Measurements from ENCODE around the gene SOX9. TPM values are rescaled to one million over a fixed set of nuclear protein-coding genes. Genes with fewer than 3 reads are reported as not detected.

The SOX9 gene
- total RNA-seq, 1 experiment from 2014 or later: 21.7 TPM

GRCh38 chr17:72144101-72144500 is 23.3 kb downstream of the SOX9 start:
- H3K9me3 ChIP-seq (ENCODE audit: insufficient read depth, low read depth): peaks cover 4% of the 10 kb centered on the region; the same call in 1 of the 2 replicates
- no peaks in the 10 kb centered on the region for H3K79me2 ChIP-seq (ENCODE audit: low read depth)
- no peak overlapping the region for H3K27ac ChIP-seq
- no peaks in the 10 kb centered on the region for H3K9me2 ChIP-seq (ENCODE audit: insufficient read depth)
- ChIA-PET CTCF (no interaction called here), POLR2A (ENCODE audit: unreplicated experiment) (no interaction called here)
- H3K36me3 ChIP-seq (ENCODE audit: low read depth): no peaks in the 10 kb centered on the region
- H3K4me3 ChIP-seq: no peak overlapping the region
- H2AFZ ChIP-seq: no peak overlapping the region
- BruUV-seq (replicated peaks): no TSS peak
- H3F3A ChIP-seq (ENCODE audit: insufficient read depth, low read depth): peaks cover 5% of the 10 kb centered on the region; the same call in 1 of the 2 replicates
- H3K4me2 ChIP-seq: no peak overlapping the region
- no peaks in the 10 kb centered on the region for H3K27me3 ChIP-seq (ENCODE audit: insufficient read depth, low read depth)
- H4K20me1 ChIP-seq (ENCODE audit: insufficient read depth): no peaks in the 10 kb centered on the region
- TF ChIP-seq EZH2 (IDR thresholded peaks at IDR 0.05; ENCODE audit: low read depth) (no peak), CTCF (conservative IDR thresholded peaks at IDR 0.05) (no peak)
- intact Hi-C loops (cut with micrococcal nuclease; ENCODE audit: unreplicated experiment): no loop called here
- peaks cover 7% of the 10 kb centered on the region for H3K4me1 ChIP-seq (replicated peaks; ENCODE audit: insufficient read depth)
- no peak for DNase-seq

- no peaks in the 10 kb centered on the region for H3K79me2 ChIP-seq (ENCODE audit: low read depth)
- intact Hi-C loops (cut with micrococcal nuclease; ENCODE audit: unreplicated experiment): no loop called here
- POLR2A ChIA-PET (ENCODE audit: unreplicated experiment): no interaction called here
- no peak overlapping the region for H2AFZ ChIP-seq
- no peak for TF ChIP-seq EZH2 (IDR thresholded peaks at IDR 0.05; ENCODE audit: low read depth)
- no peaks in the 10 kb centered on the region for H4K20me1 ChIP-seq (ENCODE audit: insufficient read depth)
- no TSS peak for BruUV-seq (replicated peaks)
- H3K9me3 ChIP-seq (ENCODE audit: insufficient read depth, low read depth): peaks cover 4% of the 10 kb centered on the region; the same call in 1 of the 2 replicates
- no peak for DNase-seq
- H3K4me1 ChIP-seq (replicated peaks; ENCODE audit: insufficient read depth): peaks cover 5% of the 10 kb centered on the region; the same call in 1 of the 2 replicates
- no peaks in the 10 kb centered on the region for H3K9me2 ChIP-seq (ENCODE audit: insufficient read depth)
- CTCF ChIA-PET: no interaction called here
- no peak overlapping the region for H3K27ac ChIP-seq
- H3K36me3 ChIP-seq (ENCODE audit: low read depth): no peaks in the 10 kb centered on the region
- no peak overlapping the region for H3K4me2 ChIP-seq
- H3F3A ChIP-seq (ENCODE audit: insufficient read depth, low read depth): no peaks in the 10 kb centered on the region
- no peak overlapping the region for H3K4me3 ChIP-seq
- H3K27me3 ChIP-seq (ENCODE audit: insufficient read depth, low read depth): no peaks in the 10 kb centered on the region
Measured at GRCh38 chr17:72145562-72145961, 24.7 kb downstream of the SOX9 start.

DNA sequence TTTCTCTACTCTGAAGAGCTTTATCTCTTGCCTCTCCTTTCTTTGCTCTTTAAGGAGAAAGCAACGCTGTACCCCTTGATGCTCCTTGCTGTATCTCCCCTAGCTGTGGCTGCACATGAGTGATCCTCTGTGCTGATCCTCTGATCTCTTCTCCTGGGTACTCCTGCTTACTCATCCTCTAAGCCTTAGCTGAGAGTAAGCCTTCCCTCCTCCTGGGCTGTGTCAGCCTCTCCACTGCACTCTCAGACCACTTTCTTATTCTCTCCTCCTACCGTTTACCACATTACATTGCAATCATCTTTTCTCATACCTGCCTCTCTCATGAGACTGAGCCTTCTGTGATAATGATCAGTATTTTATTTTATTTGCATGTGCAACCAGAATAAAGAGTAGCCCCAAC is 25.1 kb downstream of the SOX9 start:
- no peak for DNase-seq
- no peak overlapping the region for H2AFZ ChIP-seq
- BruUV-seq (replicated peaks): no TSS peak
- H3K36me3 ChIP-seq (ENCODE audit: low read depth): no peaks in the 10 kb centered on the region
- CTCF ChIA-PET: no interaction called here
- TF ChIP-seq EZH2 (IDR thresholded peaks at IDR 0.05; ENCODE audit: low read depth) (no peak), CTCF (conservative IDR thresholded peaks at IDR 0.05) (no peak)
- H3K4me1 ChIP-seq (replicated peaks; ENCODE audit: insufficient read depth): peaks cover 9% of the 10 kb centered on the region
- H3K4me2 ChIP-seq: no peak overlapping the region
- H4K20me1 ChIP-seq (ENCODE audit: insufficient read depth): no peaks in the 10 kb centered on the region
- POLR2A ChIA-PET (ENCODE audit: unreplicated experiment): no interaction called here
- H3F3A ChIP-seq (ENCODE audit: insufficient read depth, low read depth): no peaks in the 10 kb centered on the region
- H3K79me2 ChIP-seq (ENCODE audit: low read depth): no peaks in the 10 kb centered on the region
- H3K27me3 ChIP-seq (ENCODE audit: insufficient read depth, low read depth): no peaks in the 10 kb centered on the region
- intact Hi-C loops (cut with micrococcal nuclease; ENCODE audit: unreplicated experiment): no loop called here
- no peaks in the 10 kb centered on the region for H3K9me2 ChIP-seq (ENCODE audit: insufficient read depth)
- H3K4me3 ChIP-seq: no peak overlapping the region
- H3K9me3 ChIP-seq (ENCODE audit: insufficient read depth, low read depth): peaks cover 4% of the 10 kb centered on the region; the same call in 1 of the 2 replicates
- no peak overlapping the region for H3K27ac ChIP-seq

DNA sequence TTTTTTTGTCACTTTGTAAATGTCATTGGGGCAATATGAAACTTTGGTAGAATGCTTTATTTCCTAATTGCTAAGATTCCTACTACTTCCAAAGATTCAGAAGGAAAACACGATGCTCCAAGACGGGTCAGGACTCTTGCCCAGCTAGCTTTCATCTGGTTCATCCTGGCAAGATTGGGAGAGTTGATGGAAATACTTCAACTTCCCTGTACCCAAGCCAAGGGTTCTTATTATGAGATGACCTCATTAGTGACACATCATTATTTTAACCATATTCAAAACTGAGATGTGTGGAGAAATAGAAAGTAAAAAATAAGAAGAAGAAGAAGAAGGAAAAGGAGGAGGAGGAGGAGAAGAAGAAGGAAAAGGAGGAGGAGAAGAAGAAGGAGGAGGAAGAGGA is 25.6 kb downstream of the SOX9 start:
- DNase-seq: no peak
- H3K9me2 ChIP-seq (ENCODE audit: insufficient read depth): no peaks in the 10 kb centered on the region
- no peak overlapping the region for H2AFZ ChIP-seq
- CTCF ChIA-PET: no interaction called here
- no peak for TF ChIP-seq CTCF (conservative IDR thresholded peaks at IDR 0.05)
- no peak for TF ChIP-seq EZH2 (IDR thresholded peaks at IDR 0.05; ENCODE audit: low read depth)
- no peak overlapping the region for H3K27ac ChIP-seq
- peaks cover 4% of the 10 kb centered on the region; the same call in 1 of the 2 replicates for H3K9me3 ChIP-seq (ENCODE audit: insufficient read depth, low read depth)
- H3F3A ChIP-seq (ENCODE audit: insufficient read depth, low read depth): peaks cover 4% of the 10 kb centered on the region; the same call in 1 of the 2 replicates
- no peaks in the 10 kb centered on the region for H3K27me3 ChIP-seq (ENCODE audit: insufficient read depth, low read depth)
- POLR2A ChIA-PET (ENCODE audit: unreplicated experiment): no interaction called here
- H3K4me2 ChIP-seq: no peak overlapping the region
- intact Hi-C loops (cut with micrococcal nuclease; ENCODE audit: unreplicated experiment): no loop called here
- BruUV-seq (replicated peaks): no TSS peak
- H3K79me2 ChIP-seq (ENCODE audit: low read depth): no peaks in the 10 kb centered on the region
- no peak overlapping the region for H3K4me3 ChIP-seq
- H3K36me3 ChIP-seq (ENCODE audit: low read depth): no peaks in the 10 kb centered on the region
- peaks cover 13% of the 10 kb centered on the region for H3K4me1 ChIP-seq (replicated peaks; ENCODE audit: insufficient read depth)
- H4K20me1 ChIP-seq (ENCODE audit: insufficient read depth): no peaks in the 10 kb centered on the region

All from PC-9 (cell line).